Measurements from ENCODE around the gene OCA2.
"Not testable (repeated sequence)": the region's sequence is repeated elsewhere in the genome, so short reads cannot be mapped to it uniquely, and the experiment has no call there.

The OCA2 gene

DNA sequence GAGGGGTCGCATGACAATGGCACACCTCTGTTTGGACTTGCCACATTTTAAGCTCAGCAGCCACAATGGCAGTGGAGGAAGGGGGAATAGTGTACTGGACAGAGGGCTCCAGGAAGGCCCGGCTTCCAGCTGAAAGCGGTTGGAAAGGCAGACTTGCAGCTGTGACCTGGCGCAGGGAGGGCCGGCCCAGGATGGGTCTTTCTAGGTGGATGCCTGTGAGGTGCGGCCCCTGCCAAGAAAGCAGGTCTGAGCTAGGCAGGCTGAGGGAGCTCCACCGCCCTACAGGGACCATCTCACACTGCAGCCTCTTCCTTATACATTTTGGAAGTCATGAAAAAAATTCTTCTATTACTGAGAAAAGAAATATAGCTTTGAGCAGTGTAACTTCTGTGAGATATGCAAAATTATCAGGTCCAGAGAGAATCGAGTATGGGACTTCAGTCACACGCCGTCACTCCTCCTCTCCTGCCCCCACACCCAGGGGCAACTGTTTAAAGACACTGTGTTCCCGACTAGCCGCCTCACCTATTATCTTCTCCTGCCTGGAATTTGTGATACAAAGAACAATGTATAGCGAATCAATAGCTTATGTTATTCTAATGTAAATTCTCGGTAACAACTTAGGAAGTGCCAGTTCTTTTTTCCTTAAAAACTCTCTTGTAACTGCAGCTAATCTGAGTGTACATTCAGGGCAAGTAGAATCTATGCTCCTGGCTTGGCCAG is 331.0 kb downstream of the OCA2 start:
- DNase-seq (ENCODE audit: low read depth) = no peak
- no peak overlapping the region for H3K4me3 ChIP-seq (replicated peaks; ENCODE audit: low read depth, low read length)
- TF ChIP-seq, protein P1, sequence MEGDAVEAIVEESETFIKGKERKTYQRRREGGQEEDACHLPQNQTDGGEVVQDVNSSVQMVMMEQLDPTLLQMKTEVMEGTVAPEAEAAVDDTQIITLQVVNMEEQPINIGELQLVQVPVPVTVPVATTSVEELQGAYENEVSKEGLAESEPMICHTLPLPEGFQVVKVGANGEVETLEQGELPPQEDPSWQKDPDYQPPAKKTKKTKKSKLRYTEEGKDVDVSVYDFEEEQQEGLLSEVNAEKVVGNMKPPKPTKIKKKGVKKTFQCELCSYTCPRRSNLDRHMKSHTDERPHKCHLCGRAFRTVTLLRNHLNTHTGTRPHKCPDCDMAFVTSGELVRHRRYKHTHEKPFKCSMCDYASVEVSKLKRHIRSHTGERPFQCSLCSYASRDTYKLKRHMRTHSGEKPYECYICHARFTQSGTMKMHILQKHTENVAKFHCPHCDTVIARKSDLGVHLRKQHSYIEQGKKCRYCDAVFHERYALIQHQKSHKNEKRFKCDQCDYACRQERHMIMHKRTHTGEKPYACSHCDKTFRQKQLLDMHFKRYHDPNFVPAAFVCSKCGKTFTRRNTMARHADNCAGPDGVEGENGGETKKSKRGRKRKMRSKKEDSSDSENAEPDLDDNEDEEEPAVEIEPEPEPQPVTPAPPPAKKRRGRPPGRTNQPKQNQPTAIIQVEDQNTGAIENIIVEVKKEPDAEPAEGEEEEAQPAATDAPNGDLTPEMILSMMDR (IDR thresholded peaks at IDR 0.05; ENCODE audit: low read length, missing control alignments) = no peak

- H3K4me3 ChIP-seq (replicated peaks; ENCODE audit: low read depth, low read length); DNase-seq (ENCODE audit: low read depth): not testable (repeated sequence)
Observed at GRCh38 chr15:27767430-27767829, 331.7 kb downstream of the OCA2 start.

- no peak overlapping the region for H3K4me3 ChIP-seq (replicated peaks; ENCODE audit: low read depth, low read length)
- TF ChIP-seq, protein P1 (IDR thresholded peaks at IDR 0.05; ENCODE audit: low read length, missing control alignments) = no peak
- no peak for DNase-seq (ENCODE audit: low read depth)
Observed at GRCh38 chr15:27764339-27764738, 334.8 kb downstream of the OCA2 start.

- no peak for DNase-seq (ENCODE audit: low read depth)
- H3K4me3 ChIP-seq (replicated peaks; ENCODE audit: low read depth, low read length) = no peak overlapping the region
- TF ChIP-seq, protein P1 (IDR thresholded peaks at IDR 0.05; ENCODE audit: low read length, missing control alignments) = no peak
Observed at GRCh38 chr15:27763514-27763913, 335.6 kb downstream of the OCA2 start.

GRCh38 chr15:27762471-27762870 is 336.6 kb downstream of the OCA2 start:
- TF ChIP-seq, protein P1 (IDR thresholded peaks at IDR 0.05; ENCODE audit: low read length, missing control alignments) = no peak
- no peak overlapping the region for H3K4me3 ChIP-seq (replicated peaks; ENCODE audit: low read depth, low read length)
- DNase-seq (ENCODE audit: low read depth) = no peak

DNA sequence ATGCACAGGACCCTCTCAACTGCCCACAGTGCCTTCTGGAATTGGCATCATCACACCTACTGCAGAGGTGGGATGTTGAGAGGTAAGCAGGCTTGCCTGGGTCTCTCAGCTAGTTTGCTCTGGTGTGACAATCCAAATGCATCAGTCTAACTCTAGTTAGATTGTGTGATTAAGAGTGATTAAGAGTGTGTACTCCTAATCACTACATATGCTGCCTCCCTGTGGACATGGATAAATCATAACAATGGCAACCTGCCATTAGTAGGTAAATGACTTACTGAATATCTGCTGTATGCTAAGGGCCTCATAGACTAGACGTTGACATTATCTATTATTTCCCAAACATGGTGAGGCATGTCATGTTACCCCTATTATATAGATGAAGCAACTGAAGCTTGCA is 342.1 kb downstream of the OCA2 start:
- DNase-seq (ENCODE audit: low read depth) = no peak
- no peak overlapping the region for H3K4me3 ChIP-seq (replicated peaks; ENCODE audit: low read depth, low read length)
- TF ChIP-seq, protein P1 (IDR thresholded peaks at IDR 0.05; ENCODE audit: low read length, missing control alignments) = no peak

DNA sequence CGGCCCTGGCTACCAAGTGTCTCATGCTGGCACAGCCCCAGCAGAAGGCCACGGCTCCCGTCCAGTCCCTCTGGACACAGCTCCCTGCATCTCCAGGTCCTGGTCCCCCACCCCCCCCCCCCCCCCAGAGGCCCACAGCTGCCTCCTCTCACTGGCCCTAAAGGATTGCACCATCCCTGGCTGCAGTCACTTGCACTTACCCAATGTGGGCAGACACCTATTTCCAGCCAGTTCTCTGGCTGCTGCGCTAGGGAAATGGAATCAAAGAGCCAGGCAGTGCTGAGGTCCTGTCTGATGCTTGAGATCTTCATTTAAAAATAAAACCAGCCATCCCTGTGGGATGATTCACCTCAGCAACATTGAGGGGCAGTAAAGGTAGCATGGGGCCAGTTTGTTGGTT is 346.4 kb downstream of the OCA2 start:
- no peak overlapping the region for H3K4me3 ChIP-seq (replicated peaks; ENCODE audit: low read depth, low read length)
- no peak for DNase-seq (ENCODE audit: low read depth)
- TF ChIP-seq, protein P1 (IDR thresholded peaks at IDR 0.05; ENCODE audit: low read length, missing control alignments) = no peak

All from fibroblast of pulmonary artery (primary cell).